Right atrium auricular region (tissue), 2 donors: ENCODE results near the gene MUC16. TPM values are rescaled to one million over a fixed set of nuclear protein-coding genes. Genes with fewer than 3 reads are reported as not detected.
"Not testable (repeated sequence)": the region's sequence is repeated elsewhere in the genome, so short reads cannot be mapped to it uniquely, and the experiment has no call there.

Experiments used
- DNase-seq: peaks from one replicate; pipeline ENCODE4 v3.0.0-alpha.2; 2019; ENCODE audit warnings: low spot score
- H3K27ac ChIP-seq, 2 donors: fragments of 200-600 bp; sonication (generic); 1 replicate in 1 of 2; 2 replicates in 1 of 2; pipeline ENCODE4 v1.5.1; 2016 to 2019
- H3K27me3 ChIP-seq, 2 donors: fragments of 200-600 bp; sonication (generic); one replicate each; pipeline versions ENCODE4 v1.5.1 to v1.6.0; 2017 to 2019
- H3K36me3 ChIP-seq: fragments of 200-600 bp; sonication (generic); one replicate; pipeline ENCODE4 v1.5.1; 2016
- H3K4me1 ChIP-seq, 2 donors: fragments of 200-600 bp; sonication (generic); one replicate each; pipeline versions ENCODE4 v1.5.1 to v1.6.0; 2017 to 2019
- H3K4me3 ChIP-seq, 2 donors: fragments of 200-600 bp; sonication (generic); 1 replicate in 1 of 2; 2 replicates in 1 of 2; pipeline ENCODE4 v1.5.1; 2017 to 2019; ENCODE audit warnings: mild to moderate bottlenecking in 1 of 2, moderate library complexity in 1 of 2
- H3K9me3 ChIP-seq, 2 donors: fragments of 200-600 bp; sonication (generic); one replicate each; pipeline ENCODE4 v1.5.1; 2019
- CTCF ChIP-seq, 2 donors: fragments of 200-600 bp; sonication (generic); IDR thresholded peaks; one replicate each; pipeline ENCODE4 v1.5.1; 2019; ENCODE audit warnings: antibody characterized with exemption in 2 of 2
- total RNA-seq, 2 donors: library from RNA; depleted of rRNA; stranded (reverse); fragments of >200 nt; gene quantifications; one replicate each; pipeline ENCODE4 v1.1.0, GENCODE V29; 2016

MUC16 gene
- total RNA-seq = 10 to 100 TPM in 1 of 2 donors, 1 to 10 TPM in 1; 2.6 to 21.3 TPM

- Histone ChIP-seq H3K36me3 (no peaks in the 10 kb centered on the region), H3K9me3 (peaks cover 0 to 4% of the 10 kb centered on the region in 2 donors), H3K4me1 (no peaks in the 10 kb centered on the region), H3K4me3 (no peak within 1 kb of the TSS), H3K27ac (no peak within 1 kb of the TSS), H3K27me3 (no peaks in the 10 kb centered on the region)
- no peak for DNase-seq
- no peak for TF ChIP-seq CTCF (IDR thresholded peaks at IDR 0.05)
Measured at GRCh38 chr19:9009935-9010651, at the start of gene MUC16. Gene MUC16, minus strand, starts transcription at chr19:9010409.

- TF ChIP-seq CTCF (IDR thresholded peaks at IDR 0.05) = no peak
- no peaks in the 10 kb centered on the region for H3K27me3 ChIP-seq
- H3K9me3 ChIP-seq = no peaks in the 10 kb centered on the region
- H3K4me3 ChIP-seq = no peak overlapping the region
- no peak for DNase-seq
- H3K4me1 ChIP-seq = no peaks in the 10 kb centered on the region
- H3K36me3 ChIP-seq = no peaks in the 10 kb centered on the region
- H3K27ac ChIP-seq = no peak overlapping the region
Measured at GRCh38 chr19:9058905-9059667, 48.9 kb upstream of the MUC16 start.

GRCh38 chr19:9057505-9058258, 47.5 kb upstream of the MUC16 start:
- H3K4me3 ChIP-seq = no peak overlapping the region
- H3K36me3 ChIP-seq = no peaks in the 10 kb centered on the region
- H3K27ac ChIP-seq = no peak overlapping the region
- TF ChIP-seq CTCF (IDR thresholded peaks at IDR 0.05) = no peak
- no peaks in the 10 kb centered on the region for H3K27me3 ChIP-seq
- DNase-seq = no peak
- H3K4me1 ChIP-seq = no peaks in the 10 kb centered on the region
- H3K9me3 ChIP-seq = no peaks in the 10 kb centered on the region

GRCh38 chr19:9056131-9056530, 45.9 kb upstream of the MUC16 start:
- not testable (repeated sequence) for H3K27ac ChIP-seq, H3K4me1 ChIP-seq, H3K27me3 ChIP-seq, H3K36me3 ChIP-seq, H3K9me3 ChIP-seq, DNase-seq, H3K4me3 ChIP-seq

- TF ChIP-seq CTCF (IDR thresholded peaks at IDR 0.05) = no peak
- Histone ChIP-seq H3K9me3 (no peaks in the 10 kb centered on the region), H3K27ac (no peak overlapping the region), H3K4me3 (no peak overlapping the region), H3K36me3 (no peaks in the 10 kb centered on the region), H3K27me3 (no peaks in the 10 kb centered on the region), H3K4me1 (no peaks in the 10 kb centered on the region)
- DNase-seq = no peak
Measured at GRCh38 chr19:9054765-9055164, 44.6 kb upstream of the MUC16 start.

- Histone ChIP-seq H3K36me3 (no peaks in the 10 kb centered on the region), H3K4me3 (no peak overlapping the region), H3K4me1 (no peaks in the 10 kb centered on the region), H3K27me3 (no peaks in the 10 kb centered on the region), H3K27ac (no peak overlapping the region), H3K9me3 (no peaks in the 10 kb centered on the region)
- TF ChIP-seq CTCF (IDR thresholded peaks at IDR 0.05) = no peak
- DNase-seq = no peak
Measured at GRCh38 chr19:9054207-9054606, 44.0 kb upstream of the MUC16 start.

- H3K27ac ChIP-seq, H3K4me1 ChIP-seq, H3K9me3 ChIP-seq, H3K4me3 ChIP-seq, H3K36me3 ChIP-seq, H3K27me3 ChIP-seq, DNase-seq: not testable (repeated sequence)
Measured at GRCh38 chr19:9053674-9054073, 43.5 kb upstream of the MUC16 start.
